ENCODE measurements around the gene NVL.
A peak's percentile ranks its signal among the peaks of the same experiment; 100 is the strongest.

NVL gene

DNA sequence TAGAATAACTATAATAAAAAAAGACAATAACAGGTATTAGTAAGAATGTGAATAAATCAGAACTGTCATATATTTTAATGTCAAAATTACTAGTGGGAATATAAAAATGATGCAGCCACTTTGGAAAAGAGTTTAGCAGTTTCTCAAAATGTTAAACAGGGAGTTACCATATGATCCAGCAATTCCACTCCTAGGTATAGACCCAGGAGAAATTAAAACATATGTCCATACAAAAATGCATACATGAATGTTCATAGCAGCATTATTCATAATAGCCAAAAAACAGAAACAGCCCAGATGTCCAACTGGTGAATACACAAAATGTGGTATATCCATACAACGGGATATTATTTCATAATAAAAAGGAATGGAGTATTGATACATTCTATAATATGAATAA, 71.6 kb downstream of the NVL start:
- no peaks in the 10 kb centered on the region for H3K9me3 Mint-ChIP-seq
- intact Hi-C loops (cut with micrococcal nuclease): no loop called here
- H3K36me3 Mint-ChIP-seq (ENCODE audit: low read depth): peaks cover 31% of the 10 kb centered on the region

DNA sequence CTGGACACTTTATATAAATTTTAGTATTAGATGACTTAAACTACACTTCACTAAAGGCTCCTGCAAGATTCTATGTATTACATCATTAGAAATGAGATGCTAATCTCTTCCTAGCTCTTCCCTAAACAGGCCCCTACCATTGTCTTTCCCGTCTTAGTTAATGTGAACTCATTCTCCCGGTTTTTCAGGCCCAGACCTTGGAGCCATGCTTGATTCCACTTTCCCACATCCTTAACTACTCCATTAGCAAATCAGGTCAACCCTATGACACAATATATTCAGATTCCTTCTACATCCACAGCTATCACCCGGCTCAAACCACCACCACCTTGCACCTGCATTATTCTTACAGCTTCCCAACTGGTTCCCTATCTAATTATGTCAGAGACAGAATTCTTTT, 73.3 kb downstream of the NVL start:
- H3K4me1 Mint-ChIP-seq (ENCODE audit: low read depth): peaks cover 7% of the 10 kb centered on the region
- intact Hi-C loops (cut with micrococcal nuclease): no loop called here
- no peak overlapping the region for H3K27ac Mint-ChIP-seq
- H3K4me3 Mint-ChIP-seq: no peak overlapping the region
- no peaks in the 10 kb centered on the region for H3K9me3 Mint-ChIP-seq
- H3K27me3 Mint-ChIP-seq: no peaks in the 10 kb centered on the region
- H3K36me3 Mint-ChIP-seq (ENCODE audit: low read depth): peaks cover 18% of the 10 kb centered on the region

More for the DNA sequence above, 71.6 kb downstream of the NVL start:
- Mint-ChIP-seq H3K4me1 (ENCODE audit: low read depth) (peaks cover 14% of the 10 kb centered on the region), H3K27me3 (no peaks in the 10 kb centered on the region), H3K4me3 (no peak overlapping the region), H3K27ac (no peak overlapping the region)

DNA sequence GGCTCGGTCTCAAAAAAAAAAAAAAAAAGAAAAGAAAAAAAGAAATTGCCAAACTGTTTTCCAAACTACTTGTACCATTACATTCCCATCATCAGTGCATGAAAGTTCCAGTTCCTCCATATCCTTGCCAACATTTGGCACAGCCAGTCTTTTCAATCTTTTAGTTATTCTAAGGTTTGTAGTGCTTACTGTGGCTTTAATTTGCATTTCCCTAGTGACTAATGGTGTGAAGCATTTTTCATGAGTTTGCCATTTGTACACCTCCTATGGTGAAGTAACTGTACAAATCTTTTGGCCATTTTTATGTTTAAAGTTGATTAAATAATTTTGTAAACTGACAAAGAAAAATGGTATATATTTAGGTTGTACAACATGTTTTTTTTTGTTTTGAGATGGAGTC, 76.3 kb downstream of the NVL start:
- H3K27me3 Mint-ChIP-seq: no peaks in the 10 kb centered on the region
- no peak overlapping the region for H3K4me3 Mint-ChIP-seq
- no peaks in the 10 kb centered on the region for H3K9me3 Mint-ChIP-seq
- intact Hi-C loops (cut with micrococcal nuclease): no loop called here
- peaks cover 26% of the 10 kb centered on the region for H3K36me3 Mint-ChIP-seq (ENCODE audit: low read depth)
- H3K4me1 Mint-ChIP-seq (ENCODE audit: low read depth): peaks cover 12% of the 10 kb centered on the region
- no peak overlapping the region for H3K27ac Mint-ChIP-seq

DNA sequence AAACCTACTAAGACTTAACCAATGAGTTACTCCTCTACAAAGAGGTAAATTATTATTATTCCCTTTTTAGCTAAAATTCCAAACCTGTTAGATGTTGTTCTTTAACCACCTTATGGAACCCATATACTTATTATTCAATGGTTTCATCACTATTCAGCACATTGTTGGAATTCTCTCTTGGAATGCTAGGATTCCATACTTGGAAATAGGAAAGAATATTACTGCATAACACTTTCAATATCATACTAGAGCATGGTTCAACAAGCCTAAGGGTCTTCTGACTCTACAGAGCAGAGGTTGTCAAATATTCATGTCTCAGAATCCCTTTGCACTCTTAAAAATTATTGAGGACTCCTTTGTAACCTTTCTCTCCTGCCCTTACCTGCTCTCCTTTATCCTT, 77.5 kb downstream of the NVL start:
- H3K36me3 Mint-ChIP-seq (ENCODE audit: low read depth): peaks cover 34% of the 10 kb centered on the region
- H3K4me3 Mint-ChIP-seq: no peak overlapping the region
- no peaks in the 10 kb centered on the region for H3K9me3 Mint-ChIP-seq
- no peaks in the 10 kb centered on the region for H3K27me3 Mint-ChIP-seq
- peak overlapping the region; percentile 12 for H3K27ac Mint-ChIP-seq
- peaks cover 12% of the 10 kb centered on the region for H3K4me1 Mint-ChIP-seq (ENCODE audit: low read depth)
- intact Hi-C loops (cut with micrococcal nuclease): no loop called here

DNA sequence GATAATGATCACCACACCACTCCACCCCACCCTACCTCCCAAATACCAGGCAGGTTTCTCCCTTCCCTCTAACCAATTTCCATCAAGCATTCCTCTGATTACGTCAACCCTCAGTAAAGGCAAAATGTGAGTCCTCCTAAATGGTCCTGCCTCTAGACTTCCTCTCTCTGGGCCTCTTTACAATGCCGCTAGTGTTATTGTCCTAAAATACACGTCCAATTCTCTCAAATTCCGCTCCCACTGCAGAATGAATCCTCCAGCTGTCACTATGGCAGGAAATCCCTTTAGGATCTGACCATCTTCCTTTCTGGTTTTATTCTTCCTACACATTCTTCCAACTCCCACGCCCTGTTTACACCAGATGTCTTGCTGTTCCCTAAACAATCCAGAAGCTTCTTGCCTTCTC, 78.2 kb downstream of the NVL start:
- intact Hi-C loops (cut with micrococcal nuclease): no loop called here
- peak overlapping the region; percentile 12 for H3K27ac Mint-ChIP-seq
- H3K4me3 Mint-ChIP-seq: no peak overlapping the region

DNA sequence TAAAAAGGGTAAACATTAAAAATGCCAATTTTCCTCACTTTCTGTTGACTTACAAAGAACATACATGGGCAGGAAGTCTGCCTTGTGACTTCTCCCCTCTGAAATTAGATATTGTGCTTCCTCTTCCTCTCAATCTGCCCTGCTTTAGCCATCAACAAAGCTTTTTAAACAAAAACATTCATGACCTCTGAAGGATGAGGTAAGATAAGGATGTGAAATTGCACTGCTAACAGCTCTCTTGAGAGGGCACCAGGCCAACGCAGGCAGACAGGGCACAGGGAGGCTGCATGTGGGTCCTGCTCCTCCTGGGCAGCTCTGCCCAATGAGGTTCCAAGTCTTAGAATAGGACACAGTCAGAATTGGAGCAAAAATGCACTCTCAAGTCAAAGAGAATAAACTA, 84.8 kb downstream of the NVL start:
- intact Hi-C loops (cut with micrococcal nuclease): loop anchor here (5.0 kb wide), 1 partner anchor 73 kb away; no protein-coding TSS in a partner anchor
- H3K27ac Mint-ChIP-seq: peak overlapping the region; percentile 80
- no peaks in the 10 kb centered on the region for H3K9me3 Mint-ChIP-seq
- no peaks in the 10 kb centered on the region for H3K27me3 Mint-ChIP-seq
- peaks cover 12% of the 10 kb centered on the region for H3K4me1 Mint-ChIP-seq (ENCODE audit: low read depth)
- H3K4me3 Mint-ChIP-seq: no peak overlapping the region
- peaks cover 33% of the 10 kb centered on the region for H3K36me3 Mint-ChIP-seq (ENCODE audit: low read depth)

More for the DNA sequence above, 78.2 kb downstream of the NVL start:
- peaks cover 30% of the 10 kb centered on the region for H3K36me3 Mint-ChIP-seq (ENCODE audit: low read depth)
- H3K27me3 Mint-ChIP-seq: no peaks in the 10 kb centered on the region
- H3K9me3 Mint-ChIP-seq: no peaks in the 10 kb centered on the region
- peaks cover 12% of the 10 kb centered on the region for H3K4me1 Mint-ChIP-seq (ENCODE audit: low read depth)

DNA sequence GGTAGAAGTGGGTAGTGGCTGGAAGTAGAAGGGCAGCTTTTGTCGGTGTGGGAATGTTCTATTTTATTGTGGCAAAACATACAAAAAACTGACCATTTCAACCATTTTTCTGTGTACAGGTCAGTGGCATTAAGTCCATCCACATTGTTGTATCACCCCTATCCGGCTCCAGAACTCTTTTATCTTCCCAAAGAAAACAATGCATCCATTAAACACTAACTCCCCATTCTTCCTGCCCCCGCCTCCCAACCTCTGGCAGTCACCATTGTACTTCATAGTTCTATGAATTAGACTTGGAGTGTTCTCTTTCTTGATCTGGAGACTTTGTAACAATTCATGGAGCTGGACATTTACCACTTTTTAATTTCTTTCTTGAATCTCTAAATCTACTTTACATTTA, 91.2 kb downstream of the NVL start:
- H3K9me3 Mint-ChIP-seq: no peaks in the 10 kb centered on the region
- H3K4me3 Mint-ChIP-seq: no peak overlapping the region
- intact Hi-C loops (cut with micrococcal nuclease): no loop called here
- H3K4me1 Mint-ChIP-seq (ENCODE audit: low read depth): peaks cover 11% of the 10 kb centered on the region
- H3K27ac Mint-ChIP-seq: no peak overlapping the region
- peaks cover 23% of the 10 kb centered on the region for H3K36me3 Mint-ChIP-seq (ENCODE audit: low read depth)
- H3K27me3 Mint-ChIP-seq: no peaks in the 10 kb centered on the region

DNA sequence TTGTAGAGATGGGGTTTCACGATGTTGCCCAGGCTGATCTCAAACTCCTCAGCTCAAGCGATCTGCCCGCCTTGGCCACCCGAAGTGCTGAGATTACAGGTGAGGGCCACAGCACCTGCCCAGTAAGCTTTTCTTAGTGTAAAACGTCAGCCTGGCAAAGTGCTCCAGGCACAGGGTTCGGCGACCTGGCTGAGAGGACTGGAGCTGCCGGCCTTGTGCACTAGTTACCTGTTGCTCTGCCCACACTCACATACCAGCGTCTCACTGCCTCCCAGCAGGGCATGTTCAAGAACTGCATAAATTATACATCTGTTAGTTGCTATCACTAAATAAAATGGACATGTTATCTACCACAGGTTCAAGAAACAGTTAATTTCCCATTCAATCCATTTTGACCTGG, 91.8 kb downstream of the NVL start:
- Mint-ChIP-seq H3K9me3 (no peaks in the 10 kb centered on the region), H3K36me3 (ENCODE audit: low read depth) (peaks cover 28% of the 10 kb centered on the region), H3K27me3 (no peaks in the 10 kb centered on the region), H3K4me1 (ENCODE audit: low read depth) (peaks cover 16% of the 10 kb centered on the region), H3K27ac (no peak overlapping the region), H3K4me3 (no peak overlapping the region)
- intact Hi-C loops (cut with micrococcal nuclease): no loop called here

DNA sequence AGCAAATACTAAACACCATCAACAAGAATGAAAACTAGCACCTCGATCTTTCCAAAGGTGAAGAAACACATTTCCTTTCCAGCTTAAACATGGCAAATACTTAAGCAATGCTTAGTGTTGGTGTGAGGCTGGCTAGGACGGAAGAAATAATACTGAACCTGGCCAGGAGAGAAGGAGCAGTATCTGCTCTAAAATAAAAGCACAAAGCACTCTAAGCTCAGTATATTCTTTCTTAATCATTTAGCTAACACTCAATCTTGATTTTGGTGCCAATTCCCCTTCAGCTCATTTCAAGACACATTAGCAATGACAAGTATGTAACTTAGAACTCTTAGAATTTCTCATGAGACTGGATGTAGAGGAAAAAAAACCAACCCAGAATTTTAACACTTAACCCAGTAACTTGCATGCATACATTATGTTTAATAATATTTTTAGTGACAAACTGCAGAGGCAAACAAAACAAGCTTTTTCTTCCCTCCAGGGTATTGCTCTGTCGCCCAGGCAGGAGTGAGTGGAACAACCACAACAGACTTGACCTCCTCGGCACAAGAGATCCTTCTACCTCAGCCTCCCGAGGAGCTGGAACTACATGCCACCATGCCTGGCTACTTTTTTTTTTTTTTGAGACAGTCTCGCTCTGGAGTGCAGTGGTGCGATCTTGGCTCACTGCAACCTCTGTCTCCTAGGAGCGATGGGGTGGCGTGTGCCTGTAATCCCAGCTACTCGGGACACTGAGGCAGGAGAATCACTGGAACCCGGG, 92.7 kb downstream of the NVL start:
- Mint-ChIP-seq H3K27ac (no peak overlapping the region), H3K36me3 (ENCODE audit: low read depth) (peaks cover 28% of the 10 kb centered on the region), H3K4me3 (no peak overlapping the region), H3K4me1 (ENCODE audit: low read depth) (peaks cover 16% of the 10 kb centered on the region), H3K27me3 (no peaks in the 10 kb centered on the region), H3K9me3 (no peaks in the 10 kb centered on the region)
- intact Hi-C loops (cut with micrococcal nuclease): no loop called here

DNA sequence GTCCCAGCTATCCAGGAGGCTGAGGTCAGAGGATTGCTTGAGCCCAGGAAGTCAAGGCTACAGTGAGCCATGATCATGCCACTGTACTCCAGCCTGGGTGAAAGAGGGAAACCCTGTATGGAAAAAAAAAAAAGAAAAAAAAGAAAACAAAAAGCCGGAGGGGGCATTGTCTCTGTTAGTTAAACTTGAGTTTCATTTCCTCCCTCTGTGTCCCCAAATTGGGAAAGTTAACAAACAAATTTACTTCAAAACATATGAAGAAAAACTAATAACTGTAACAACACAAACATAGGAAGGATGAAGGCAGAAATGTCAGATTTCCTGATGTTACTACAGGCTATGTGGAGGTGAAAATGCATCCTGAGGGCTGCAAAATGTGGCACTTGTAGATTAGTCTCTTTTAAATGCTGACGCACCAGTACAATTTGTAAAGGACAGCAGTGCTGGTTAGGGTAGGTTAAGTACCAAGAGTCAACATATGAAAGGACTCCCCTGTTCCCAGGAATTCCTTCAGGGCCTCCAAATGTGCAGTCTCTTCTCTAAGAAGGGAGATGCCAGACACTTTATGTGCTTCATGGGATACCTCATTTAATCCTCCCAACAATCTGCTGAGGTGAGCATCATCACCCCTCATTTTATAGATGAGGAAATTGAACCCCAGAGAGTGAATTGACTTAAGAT, 94.0 kb downstream of the NVL start:
- Mint-ChIP-seq H3K4me1 (ENCODE audit: low read depth) (peaks cover 16% of the 10 kb centered on the region), H3K36me3 (ENCODE audit: low read depth) (peaks cover 28% of the 10 kb centered on the region), H3K9me3 (no peaks in the 10 kb centered on the region), H3K4me3 (no peak overlapping the region), H3K27ac (no peak overlapping the region), H3K27me3 (no peaks in the 10 kb centered on the region)
- intact Hi-C loops (cut with micrococcal nuclease): no loop called here

DNA sequence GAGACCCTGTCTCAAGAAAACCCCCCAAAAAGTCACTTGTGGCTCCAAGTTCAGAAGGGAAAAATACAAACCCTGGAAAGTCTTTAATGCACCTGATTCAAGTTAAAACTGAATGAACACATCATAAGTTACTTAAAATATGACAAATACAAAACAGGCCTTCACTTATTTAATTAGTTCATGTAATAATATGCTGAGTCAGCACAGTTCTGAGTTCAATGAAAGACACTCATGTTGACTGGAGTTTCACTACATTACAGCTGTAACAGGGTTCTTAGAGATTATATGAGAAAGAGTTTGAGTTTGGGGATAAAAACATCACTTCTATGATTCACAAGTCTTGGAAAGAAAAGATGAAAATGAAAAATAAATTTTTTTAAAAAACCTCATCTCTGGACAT, 96.0 kb downstream of the NVL start:
- intact Hi-C loops (cut with micrococcal nuclease): no loop called here
- Mint-ChIP-seq H3K4me3 (no peak overlapping the region), H3K27ac (peak overlapping the region; percentile 33), H3K27me3 (no peaks in the 10 kb centered on the region), H3K36me3 (ENCODE audit: low read depth) (peaks cover 46% of the 10 kb centered on the region), H3K9me3 (no peaks in the 10 kb centered on the region), H3K4me1 (ENCODE audit: low read depth) (peaks cover 16% of the 10 kb centered on the region)

DNA sequence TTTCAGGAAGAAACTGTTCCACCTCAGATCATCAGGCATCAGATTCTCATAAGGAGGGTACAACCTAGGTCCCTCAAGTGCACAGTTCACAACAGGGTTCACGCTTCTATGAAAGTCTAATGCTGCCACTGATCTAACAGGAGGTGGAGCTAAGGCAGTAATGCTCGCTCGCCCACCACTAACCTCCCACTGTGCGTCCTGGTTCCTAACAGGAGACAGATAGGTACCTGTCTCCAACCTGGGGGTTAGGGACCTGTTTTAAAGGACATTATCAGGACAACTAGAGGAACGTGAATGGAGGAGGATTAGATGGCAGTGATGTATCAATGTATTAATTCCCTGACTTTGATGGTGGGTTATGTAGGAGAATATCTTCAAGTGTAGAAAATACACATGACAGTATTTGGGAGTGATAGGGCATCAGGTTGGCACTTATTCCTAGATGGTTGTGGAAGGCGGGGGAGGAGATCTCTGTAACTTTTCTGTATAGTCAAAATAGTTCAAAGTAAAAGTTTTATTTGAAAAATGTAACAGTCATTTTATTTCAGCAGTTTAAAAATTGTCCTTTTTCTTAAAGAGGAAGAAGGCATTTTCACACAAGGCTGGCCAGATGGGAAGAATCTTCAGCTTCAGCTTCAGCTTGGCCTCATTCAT, 103.0 kb downstream of the NVL start:
- Mint-ChIP-seq H3K27me3 (no peaks in the 10 kb centered on the region), H3K4me1 (ENCODE audit: low read depth) (peaks cover 16% of the 10 kb centered on the region), H3K36me3 (ENCODE audit: low read depth) (peaks cover 51% of the 10 kb centered on the region), H3K27ac (peak overlapping the region; percentile 10), H3K9me3 (no peaks in the 10 kb centered on the region), H3K4me3 (no peak overlapping the region)
- intact Hi-C loops (cut with micrococcal nuclease): no loop called here

DNA sequence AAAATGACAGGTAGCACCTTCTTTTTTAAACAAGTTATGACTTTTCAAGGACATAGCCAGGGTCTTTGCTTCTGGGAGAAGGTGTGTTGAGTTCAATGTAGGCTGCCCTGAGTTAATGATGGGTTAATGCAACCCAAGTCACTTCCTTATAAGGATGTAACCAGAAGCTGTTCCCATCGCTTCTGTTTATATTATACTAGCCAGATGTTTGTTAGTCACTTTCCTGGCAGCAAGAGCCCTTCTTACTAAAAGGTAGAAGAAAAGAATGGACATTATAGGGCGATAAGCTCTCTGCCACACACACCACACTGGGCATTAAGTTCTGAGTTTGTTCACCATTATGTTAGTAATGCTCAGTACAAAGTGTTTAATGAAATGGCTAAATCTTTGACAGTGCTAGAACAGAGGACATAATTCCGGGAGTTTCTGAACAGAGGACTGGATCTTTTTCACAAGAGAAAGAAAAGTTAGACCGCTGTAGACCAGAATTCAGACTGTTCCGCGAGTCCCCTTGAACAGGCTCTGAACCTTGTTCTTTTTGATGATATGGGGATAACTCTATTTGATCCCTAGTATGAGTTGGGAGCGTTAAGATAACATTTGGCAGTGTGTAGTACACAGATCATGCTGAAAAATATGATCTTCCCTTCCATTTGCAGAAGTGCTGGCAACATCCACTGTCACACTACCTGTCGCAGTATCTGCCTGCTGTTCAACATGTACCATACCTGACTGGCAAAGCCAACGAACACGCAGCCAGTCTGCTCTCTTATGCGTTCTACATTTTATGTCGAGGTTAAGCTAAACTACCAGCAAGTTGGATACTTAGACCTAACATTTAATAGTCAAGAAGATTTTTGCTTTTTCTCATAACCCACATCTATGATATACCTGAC, 105.9 kb downstream of the NVL start:
- H3K4me3 Mint-ChIP-seq: no peak overlapping the region
- intact Hi-C loops (cut with micrococcal nuclease): loop anchor here (5.0 kb wide), 1 partner anchor 37 kb away; no protein-coding TSS in a partner anchor
- H3K27ac Mint-ChIP-seq: no peak overlapping the region
- H3K36me3 Mint-ChIP-seq (ENCODE audit: low read depth): peaks cover 25% of the 10 kb centered on the region
- H3K4me1 Mint-ChIP-seq (ENCODE audit: low read depth): peaks cover 24% of the 10 kb centered on the region
- no peaks in the 10 kb centered on the region for H3K9me3 Mint-ChIP-seq
- H3K27me3 Mint-ChIP-seq: no peaks in the 10 kb centered on the region

Data from dendritic cell treated with granulocyte-macrophage colony-stimulating factor and Interleukin-4, amounts not matched to agents 40 ng/mL and 50 ng/mL, for 4 days (primary cell).